ENCODE results near the gene AUTS2.

AUTS2 gene

DNA sequence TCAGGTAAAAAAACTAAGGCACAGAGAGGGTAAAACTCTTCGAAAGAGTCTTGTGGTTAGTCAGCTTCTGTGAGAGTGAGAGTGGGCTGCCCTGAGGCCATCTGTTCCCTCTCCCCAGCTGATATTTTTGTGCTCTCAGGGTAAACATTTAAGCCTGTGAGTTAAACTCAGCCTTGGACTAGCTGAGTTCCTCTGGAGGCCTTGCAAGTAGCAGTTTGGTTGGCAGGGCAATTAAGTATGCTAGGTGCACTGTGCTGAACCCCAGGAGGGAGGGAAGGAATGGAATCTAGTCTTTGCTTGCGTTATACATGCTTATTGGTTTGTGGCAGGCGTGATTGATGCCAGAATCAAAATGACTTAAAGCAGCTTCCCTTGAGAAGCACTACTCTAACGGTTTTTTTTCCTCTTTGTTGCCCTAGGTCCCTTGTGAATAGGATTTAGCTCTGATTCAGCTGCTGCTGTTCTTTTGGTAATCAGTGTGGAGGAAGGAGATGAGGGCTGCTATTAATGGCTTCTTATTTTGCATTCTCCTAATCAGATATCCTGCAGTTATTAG, 140.2 kb downstream of the AUTS2 start:
- DNase-seq: no peak

DNA sequence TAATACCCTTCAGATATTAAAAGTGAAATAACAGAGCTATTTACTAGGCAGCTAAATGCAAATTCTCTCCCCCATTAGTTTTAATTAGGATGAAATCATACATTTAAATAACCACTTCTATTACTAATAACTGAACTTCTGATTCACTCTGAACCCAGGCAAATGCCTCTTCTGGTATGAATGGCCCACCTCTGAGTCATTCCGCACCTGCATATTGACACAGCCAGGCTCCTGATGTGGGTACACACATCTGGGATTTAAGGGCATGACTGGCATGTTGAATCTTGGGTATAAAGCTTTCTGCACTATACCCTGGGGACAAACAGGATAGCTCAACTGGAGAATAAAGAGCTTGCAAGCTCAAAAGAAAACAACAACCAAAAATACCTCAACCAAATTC, 140.9 kb downstream of the AUTS2 start:
- DNase-seq: no peak

DNA sequence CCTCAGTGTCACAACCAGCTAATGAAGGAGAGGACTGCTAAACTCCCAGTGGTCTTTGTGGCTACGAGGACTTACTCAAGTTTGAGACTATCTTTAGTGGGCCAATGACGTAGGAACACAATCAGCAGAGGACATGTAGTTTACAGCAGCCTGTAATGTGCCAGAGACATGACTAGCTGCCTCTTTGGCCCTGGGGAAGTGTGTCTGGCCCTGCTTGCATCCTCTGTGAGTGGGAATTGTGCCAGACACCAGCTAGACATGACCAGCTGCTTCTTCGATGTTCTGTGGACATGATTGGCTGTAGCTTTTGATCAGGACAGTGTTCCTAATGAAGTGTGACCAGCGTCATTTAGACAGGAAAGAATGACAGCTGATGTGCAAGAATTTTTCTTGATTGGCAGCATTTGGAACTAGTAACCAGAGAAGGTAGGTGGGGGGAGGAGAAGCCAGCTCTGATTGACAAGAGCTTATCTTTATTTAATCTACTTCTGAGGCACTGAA, 141.7 kb downstream of the AUTS2 start:
- DNase-seq: no peak

DNA sequence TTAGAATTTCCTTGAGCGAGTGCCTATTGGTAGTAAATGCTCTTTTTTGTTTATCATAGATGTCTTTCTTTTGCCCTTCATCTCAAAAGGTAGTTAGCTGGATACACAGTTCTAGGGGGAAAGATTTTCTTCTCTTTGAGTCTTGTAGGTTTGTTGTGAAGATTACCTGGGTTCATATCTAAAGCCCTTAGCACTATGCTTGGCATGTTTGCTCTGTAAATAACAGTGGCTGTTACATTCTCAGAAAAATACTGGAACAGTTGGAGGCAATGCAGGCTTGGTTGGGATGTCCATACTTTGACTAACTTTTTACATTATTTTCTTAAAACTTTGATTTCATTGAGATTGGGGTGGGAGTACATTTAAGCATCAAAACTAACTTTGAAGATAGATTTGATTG, 144.0 kb downstream of the AUTS2 start:
- no peak for DNase-seq

DNA sequence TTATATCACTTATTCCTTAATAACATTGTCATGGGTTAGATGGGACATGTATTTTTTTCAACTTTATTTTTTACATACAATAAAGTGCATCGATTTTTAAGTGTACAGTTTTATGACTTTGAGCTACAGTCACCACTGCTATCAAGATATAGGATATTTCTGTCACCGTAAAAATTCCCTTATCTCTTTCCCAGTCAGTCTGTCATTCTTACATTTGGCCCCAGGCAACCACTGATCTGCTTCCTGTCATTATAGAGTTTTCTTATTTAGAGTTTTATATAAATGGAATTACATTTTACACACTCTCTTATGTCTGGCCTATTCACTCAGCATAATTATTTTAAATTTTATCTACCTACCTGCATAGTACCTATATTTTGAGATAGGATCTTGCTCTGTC, 145.2 kb downstream of the AUTS2 start:
- DNase-seq: no peak

DNA sequence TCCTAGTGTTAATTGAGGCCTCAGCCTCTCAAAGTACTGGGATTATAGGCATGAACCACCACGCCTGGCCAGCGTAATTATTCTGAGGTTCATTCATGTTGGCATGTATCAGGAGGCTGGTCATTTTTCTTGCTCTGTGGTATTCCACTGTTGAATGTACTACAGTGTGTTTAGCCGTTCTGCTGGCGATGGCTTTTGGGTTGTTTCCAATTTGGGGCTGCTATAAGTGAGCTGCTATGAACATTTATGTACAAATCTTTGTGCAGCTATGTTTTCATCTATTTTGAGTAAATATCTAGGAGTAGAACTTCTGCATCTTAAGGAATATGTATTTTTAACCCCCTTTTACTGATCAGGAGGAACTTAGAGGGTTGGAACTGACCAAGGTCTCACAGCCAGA, 145.8 kb downstream of the AUTS2 start:
- no peak for DNase-seq

DNA sequence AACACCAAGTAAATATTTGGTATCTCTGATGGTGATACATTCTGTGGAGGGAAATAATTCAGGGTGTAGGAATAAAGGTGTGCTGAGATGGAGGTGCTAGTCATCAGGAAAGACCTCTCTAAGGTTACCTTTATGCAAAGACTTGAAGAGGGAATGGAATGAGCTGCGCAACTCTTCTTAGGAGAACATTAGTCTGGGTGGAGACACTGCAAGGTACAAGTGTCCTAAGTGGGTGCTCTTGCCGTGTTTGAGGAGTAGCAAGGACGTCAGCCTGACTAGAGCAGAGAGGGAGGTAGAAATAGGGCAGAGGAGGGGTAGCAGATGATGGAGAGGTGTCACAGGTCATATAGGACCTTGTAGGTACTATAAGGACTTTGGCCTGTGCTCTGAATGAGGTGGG, 148.1 kb downstream of the AUTS2 start:
- no peak for DNase-seq

DNA sequence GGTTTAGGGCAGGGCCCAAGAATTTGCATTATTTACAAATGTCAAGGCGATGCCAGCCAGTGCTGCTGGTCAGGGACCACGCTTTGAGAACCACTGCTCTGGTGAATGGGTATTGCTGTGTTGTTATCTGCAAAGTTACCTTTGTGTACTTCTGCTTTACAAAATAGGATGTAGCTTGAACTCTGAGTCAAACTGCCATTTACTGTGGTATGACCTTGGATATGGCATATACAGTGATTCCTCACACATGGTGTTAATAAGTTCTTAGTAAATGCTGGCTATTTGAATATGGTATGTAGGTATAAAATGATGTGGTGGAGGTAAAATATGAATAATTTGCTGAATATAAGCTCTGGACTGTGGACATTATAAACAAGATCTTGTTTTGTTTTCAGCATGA, 148.9 kb downstream of the AUTS2 start:
- no peak for DNase-seq

DNA sequence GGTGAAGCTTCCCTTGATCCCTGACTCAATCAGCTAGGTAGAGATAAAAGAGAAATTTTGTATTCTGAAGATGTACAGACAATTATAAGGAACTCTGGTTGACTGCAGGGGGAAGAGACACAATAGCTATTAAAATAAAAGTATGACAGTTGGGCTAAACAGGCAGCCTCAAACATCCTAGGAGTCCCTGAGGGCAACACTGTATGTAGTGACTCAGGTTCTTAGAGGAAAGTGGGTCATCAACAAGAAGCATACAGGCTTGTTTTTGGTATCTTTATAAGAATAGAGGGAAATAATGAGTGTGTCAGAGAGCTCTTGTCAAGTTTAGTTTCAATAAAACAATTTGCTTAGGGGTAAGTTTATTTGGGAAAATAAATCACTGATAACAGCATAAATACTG, 150.3 kb downstream of the AUTS2 start:
- DNase-seq: no peak

DNA sequence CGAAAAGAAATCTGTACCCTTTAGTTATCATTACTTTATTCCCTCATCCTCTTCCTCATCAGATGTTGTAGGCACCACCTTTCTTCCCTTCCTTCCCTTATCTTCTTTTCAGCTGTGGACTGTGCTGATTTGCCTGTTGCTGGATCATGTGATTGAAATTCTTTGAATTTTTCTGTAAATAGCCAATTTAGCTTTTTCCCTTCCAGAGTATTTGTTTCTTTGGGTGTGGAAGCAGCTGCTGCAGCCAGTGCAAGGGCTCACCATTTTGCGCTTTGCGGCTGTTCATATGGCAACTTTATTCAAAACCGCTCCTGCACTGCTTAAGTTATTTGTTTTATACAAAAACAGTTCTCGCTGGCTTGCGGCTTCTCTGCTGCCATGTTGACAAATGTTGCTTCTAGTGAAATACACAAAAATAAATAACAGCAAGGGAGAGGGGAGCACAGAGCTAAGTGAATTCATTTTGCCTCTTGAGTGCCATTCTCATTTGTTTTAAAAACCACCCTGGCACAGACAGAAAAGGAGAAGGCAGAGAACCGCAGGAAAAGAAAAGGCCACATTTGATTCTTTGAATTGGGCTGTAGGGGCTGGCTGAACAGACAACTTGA, 151.2 kb downstream of the AUTS2 start:
- no peak for DNase-seq

DNA sequence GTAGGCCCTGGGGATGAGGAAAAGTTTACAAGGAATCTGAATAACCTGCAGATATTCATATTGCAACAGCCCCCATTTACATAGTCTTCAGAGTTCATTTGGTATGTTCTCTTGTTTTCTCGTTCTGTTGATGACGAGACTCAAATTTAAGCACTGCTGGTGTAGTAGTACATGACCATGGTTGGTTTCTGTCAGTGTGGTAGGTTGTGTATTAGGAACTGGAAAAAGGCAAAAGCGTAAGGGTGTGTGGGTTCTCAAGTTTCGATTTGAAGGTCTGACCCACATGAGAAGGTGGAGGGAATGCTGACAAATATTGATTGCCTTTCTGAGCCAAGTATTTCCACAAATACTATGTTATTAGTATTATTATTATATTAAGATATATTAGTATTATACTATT, 151.7 kb downstream of the AUTS2 start:
- no peak for DNase-seq

DNA sequence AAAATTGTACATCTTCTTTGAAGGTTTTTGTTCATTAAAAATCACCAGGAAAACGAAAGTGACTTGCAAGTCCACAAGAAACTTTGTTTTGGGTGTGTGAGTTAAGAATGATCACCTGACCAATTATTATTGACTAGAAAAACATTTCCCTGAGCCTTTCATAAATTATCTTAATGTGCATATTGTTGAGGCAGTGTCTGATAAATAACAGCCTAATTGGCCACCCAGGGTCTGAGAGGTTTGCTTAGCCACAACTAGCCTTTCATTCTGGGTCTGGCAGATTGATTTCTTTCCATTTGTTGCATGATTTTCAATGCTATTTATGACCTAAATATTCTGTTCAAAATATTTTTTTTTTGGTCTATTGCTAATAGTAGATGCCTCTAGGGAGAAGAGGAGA, 152.8 kb downstream of the AUTS2 start:
- no peak for DNase-seq

DNA sequence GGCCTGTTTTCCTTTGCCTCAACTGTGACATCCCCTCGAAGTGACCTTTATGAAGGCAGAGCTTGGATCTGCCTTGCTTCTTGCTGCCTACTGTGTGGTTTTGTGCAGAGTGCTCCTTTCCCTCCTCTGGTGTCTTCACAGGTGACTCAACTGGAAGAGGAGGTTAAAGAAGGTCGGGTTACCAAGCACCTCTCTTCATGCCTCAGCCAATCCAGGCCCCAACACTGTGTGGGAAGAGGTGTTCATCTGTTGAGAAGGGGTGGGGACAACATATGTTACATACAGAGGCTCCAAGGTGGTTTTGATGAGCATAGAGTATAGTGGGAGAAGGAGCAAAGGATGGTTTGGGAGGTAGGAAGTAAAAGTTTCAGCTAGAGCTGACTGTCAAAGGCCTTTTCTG, 155.7 kb downstream of the AUTS2 start:
- no peak for DNase-seq

DNA sequence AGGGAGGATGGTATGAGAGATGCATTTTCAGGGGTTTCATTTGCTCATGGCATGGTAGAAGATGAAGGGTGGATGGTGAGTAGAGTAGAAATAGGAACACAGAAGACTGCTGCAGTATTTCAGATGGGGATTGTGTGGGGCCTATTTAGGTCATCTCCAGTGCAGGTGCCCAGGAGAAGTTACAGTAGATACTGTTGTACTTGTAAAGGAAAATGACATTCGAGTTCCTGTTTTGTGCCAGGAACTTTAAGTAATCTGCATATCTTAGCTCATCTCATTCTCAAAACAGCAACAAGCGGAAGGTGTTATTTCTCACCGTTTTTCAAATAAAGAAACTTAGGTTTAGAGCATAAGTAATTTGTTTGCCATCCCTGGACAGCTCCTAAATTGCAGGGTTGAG, 156.2 kb downstream of the AUTS2 start:
- no peak for DNase-seq

DNA sequence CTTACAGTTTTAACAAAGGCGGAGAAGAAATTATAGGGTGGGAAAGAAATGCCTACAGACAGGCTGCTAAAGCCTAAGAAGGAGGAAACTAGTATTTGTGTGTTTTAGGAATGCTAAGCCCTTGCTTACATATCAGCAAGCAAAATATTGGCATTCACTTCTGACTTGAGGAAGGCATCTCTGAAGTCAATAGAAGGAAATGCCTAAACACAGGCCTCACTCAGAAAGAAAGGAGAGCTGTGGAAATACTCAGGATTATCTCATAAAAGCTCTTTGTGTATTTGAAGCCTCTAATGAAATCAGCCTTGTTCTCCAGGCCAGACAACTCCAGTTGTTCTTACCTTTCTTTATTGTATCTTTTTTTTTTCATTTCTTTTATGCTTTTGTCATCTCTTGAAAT, 158.0 kb downstream of the AUTS2 start:
- DNase-seq: no peak

DNA sequence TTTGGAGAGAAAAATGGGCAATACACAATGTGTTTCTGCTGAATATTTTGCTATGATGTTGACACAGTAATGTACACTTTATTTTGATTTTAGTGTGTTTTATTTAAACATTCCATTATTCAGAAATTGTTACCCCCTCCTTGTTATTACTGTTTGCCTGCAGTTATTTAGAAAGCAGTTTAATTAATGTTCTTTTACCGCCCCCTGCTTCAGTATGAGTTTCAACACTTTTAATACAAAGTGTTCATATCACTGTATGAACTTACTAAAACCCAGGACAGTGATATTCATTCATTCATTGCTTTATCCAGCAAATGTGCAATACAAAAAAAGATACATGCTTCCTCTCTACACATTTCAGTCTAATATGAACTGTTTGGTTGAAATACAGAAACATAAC, 159.3 kb downstream of the AUTS2 start:
- no peak for DNase-seq

DNA sequence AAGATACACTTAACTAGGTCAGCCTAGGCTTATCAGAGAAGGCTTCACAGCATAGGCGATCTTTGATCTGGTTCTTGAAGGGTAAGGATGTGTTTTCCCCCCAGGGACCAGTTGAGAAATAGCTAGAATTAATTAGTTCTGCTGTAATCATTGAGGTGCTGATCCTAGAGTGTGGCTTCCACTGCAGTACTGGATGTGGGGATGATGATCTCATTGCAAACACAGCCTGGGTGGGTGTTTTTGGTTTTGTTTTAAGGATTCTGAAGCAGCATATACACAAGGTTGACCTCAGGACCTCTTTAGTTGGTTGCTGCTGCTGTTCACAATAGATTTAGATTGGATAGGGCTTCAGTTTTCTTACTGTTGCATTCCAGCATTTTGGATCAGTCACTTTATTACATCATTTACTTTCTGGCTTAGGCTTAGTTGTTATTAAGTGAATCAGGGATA, 159.7 kb downstream of the AUTS2 start:
- no peak for DNase-seq

DNA sequence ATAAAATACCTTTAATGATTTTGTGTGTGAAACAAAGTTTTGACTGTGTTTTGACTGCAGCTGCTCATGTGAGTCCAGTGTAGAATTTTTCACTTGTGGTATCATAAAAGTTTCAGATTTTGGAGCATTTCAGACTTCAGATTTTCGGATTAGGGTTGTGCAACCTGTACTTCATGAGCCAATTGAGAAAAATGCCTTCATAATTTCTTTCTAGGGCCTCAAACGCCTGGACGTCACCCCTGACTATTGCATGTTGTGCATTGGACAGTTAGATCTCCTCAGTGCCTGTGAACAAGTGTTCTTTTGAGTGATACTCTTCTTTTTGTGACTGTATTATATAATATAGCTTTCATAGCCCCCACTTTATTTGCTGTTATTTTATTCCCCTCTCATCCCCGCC, 161.1 kb downstream of the AUTS2 start:
- no peak for DNase-seq

DNA sequence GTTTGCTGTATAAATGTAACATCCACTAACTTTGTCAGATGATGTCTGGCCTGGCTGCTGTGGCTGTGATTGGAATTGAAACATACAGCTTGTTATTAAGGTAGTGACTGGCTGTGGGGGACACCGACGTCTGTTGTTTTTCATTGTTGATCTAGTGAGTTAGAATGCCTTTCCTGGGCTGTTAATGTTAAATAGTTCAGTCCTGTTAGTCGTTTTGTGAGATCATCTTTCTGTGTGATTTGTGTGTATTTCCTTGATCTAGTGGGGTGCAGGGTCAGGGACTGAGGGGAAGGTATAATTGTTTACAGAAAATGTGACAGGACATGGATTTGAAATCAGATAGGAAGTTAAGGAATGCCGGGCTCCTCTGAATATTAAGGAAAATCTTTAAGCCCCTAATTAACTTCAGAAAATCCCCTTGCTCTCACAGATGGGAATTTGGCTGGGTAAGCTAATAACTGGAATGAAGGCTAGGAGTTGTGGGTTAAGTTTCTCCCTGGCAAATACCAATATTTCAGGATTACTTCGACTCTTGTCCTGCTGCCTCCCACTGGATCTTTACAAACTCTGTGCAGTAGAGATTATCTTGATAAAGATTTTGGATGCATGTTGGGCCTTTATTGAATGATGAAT, 163.1 kb downstream of the AUTS2 start:
- DNase-seq: no peak

DNA sequence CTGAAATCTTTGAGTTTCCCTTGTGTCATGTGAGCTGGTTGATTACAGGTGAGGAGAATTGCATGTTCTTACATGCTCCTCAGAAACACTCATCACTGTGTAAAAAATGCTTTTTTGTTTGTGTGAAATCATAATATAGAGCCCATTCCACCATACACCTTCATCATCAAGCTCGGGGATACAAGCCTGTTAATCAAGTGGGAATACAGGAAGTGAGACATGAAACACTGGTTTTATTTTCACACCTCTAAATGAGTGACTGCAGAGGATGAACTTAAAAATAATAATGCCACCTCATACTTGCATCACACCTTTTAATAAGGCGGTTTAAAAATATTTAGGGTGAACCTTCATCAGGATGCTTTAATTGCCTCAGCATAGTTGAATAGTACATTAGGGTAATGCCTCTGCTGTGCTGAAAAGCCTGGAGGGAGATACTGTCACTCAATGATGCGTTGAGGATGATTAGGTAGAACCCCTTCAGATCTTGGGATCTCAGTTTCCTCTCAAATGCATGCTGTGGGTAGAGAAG, 164.6 kb downstream of the AUTS2 start:
- no peak for DNase-seq

DNA sequence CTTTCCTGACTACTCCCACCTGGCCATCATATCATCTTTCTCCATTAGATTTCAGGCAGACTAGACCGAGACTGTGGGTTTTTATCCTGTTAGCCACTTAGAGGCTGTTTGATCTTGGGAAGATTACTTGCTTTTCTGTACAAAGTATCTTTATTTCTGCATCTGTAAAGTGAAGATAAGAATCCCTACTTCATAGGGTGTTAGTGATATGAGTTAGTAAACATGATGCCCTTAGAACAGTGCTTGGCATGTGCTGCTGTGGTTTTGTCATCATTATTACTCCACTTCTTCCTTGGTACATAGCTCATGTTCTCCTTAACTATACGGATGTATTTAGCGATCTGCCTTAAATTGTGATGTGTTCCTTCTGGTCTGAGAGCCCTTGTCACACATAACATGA, 165.2 kb downstream of the AUTS2 start:
- DNase-seq: no peak

DNA sequence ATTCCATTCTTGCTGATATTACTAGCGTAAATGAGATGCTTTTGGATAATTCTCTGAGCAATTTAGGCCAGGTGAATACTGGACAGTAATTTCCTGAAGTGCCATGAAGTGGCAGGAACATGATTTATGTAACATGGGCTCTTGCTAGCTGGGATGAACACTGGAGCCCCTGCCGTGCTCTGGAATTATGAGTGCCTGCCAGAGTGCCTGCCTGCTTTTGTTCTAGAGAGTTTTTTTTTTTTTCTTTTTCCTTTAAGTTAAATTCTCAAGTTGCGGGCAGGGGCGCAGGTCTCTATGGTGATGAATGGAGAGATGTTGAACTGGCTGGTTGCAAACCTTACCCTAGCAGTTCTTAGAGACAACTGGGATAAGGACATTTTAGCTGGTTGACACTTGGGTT, 165.9 kb downstream of the AUTS2 start:
- no peak for DNase-seq

DNA sequence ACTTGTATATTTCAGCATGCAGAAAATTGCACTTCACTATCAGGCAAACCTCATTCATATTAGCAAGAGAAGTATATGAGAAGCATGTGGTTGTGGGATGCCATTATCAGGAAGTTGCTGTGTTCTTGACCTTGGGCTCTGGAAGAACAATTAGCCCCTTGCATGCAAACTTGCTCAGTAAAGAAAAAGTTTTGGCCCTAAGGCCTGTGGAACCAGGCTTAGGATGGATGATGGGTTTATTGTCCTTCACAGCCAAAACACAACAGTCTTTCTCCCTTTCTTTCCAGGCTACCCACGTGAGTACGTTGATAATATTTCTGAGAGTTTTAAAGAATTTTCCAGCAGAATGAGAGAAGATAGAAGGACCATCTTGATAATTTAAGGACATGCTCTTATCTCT, 166.4 kb downstream of the AUTS2 start:
- no peak for DNase-seq

DNA sequence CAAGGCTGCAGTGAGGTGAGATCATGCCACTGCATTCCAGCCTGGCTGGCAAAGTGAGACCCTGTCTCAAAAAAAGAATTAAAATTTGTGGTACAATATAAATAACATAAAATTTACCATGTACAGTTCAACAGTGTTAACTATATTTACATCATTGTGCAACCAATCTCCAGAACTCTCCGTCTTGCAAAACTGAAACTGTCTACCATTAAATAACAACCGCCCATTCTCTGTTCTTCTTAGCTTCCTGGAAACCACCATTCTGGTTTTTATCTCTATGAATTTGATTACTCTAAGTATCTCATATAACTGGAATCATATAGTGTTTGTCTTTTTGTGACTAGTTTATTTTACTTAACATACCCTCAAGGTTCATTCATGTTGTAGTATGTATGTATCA, 167.6 kb downstream of the AUTS2 start:
- no peak for DNase-seq

Measured in SIG-M5 (cell line).